NCI-H1092 treated with DMSO at 0.1 percent for 48 hours (cell line): ENCODE results near the gene F5.

Source experiments
- DNase-seq: peaks from one replicate; lab custom pipeline; 2025; lab: John Stamatoyannopoulos, UW

The F5 gene

GRCh38 chr1:169588112-169588511 is 1.8 kb upstream of the F5 start:
- DNase-seq: no peak

GRCh38 chr1:169586067-169586394 is 250 bp downstream of the F5 start:
- DNase-seq: no peak

- no peak for DNase-seq
Measured at GRCh38 chr1:169585181-169585580, 1.1 kb downstream of the F5 start.

- DNase-seq: no peak
Measured at GRCh38 chr1:169584483-169585144, 1.7 kb downstream of the F5 start.

- no peak for DNase-seq
Measured at GRCh38 chr1:169577981-169578738, 8.1 kb downstream of the F5 start.

- no peak for DNase-seq
Measured at GRCh38 chr1:169576935-169577331, 9.3 kb downstream of the F5 start.

- DNase-seq: no peak
Measured at GRCh38 chr1:169576241-169576934, 9.9 kb downstream of the F5 start.

- DNase-seq: no peak
Measured at GRCh38 chr1:169574336-169574735, 11.9 kb downstream of the F5 start.

- DNase-seq: no peak
Measured at GRCh38 chr1:169572187-169572586, 14.1 kb downstream of the F5 start.

- no peak for DNase-seq
Measured at GRCh38 chr1:169571450-169571849, 14.8 kb downstream of the F5 start.

GRCh38 chr1:169570172-169570574 is 16.1 kb downstream of the F5 start:
- DNase-seq: no peak

GRCh38 chr1:169568497-169568896 is 17.8 kb downstream of the F5 start:
- DNase-seq: peak; percentile 9

GRCh38 chr1:169565335-169566271 is 20.7 kb downstream of the F5 start:
- DNase-seq: no peak

- DNase-seq: no peak
Measured at GRCh38 chr1:169563650-169564049, 22.6 kb downstream of the F5 start.

- DNase-seq: no peak
Measured at GRCh38 chr1:169563019-169563615, 23.2 kb downstream of the F5 start.

- DNase-seq: no peak
Measured at GRCh38 chr1:169561692-169562091, 24.6 kb downstream of the F5 start.

- DNase-seq: no peak
Measured at GRCh38 chr1:169557131-169557530, 29.1 kb downstream of the F5 start.

- peak; percentile 48 for DNase-seq
Measured at GRCh38 chr1:169550294-169550693, 36.0 kb downstream of the F5 start.

GRCh38 chr1:169548282-169548681 is 38.0 kb downstream of the F5 start:
- no peak for DNase-seq

GRCh38 chr1:169546087-169546995 is 39.9 kb downstream of the F5 start:
- peak; percentile 77 for DNase-seq

- no peak for DNase-seq
Measured at GRCh38 chr1:169545472-169545871, 40.8 kb downstream of the F5 start.
